Measurements from ENCODE around the gene TTC39B.

DNA sequence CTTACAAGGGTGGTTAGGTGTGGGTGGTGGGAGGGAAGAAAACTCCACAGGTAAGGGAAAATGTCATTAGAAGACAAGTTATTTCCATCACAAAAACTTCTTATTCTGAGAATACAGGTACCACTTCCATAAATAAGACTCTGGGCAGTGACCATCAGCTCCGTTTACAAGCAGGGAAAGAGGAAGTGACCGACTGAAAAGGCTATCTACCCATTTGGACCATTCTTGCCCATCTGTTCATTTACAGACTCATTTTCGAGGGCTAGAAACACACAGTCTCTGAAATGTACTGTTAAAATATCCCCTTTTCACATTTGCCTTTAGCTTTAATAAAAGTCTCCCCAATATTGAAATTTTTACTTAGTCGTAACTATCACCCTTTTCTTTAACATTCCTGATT is 79.5 kb downstream of the TTC39B start:
- TF ChIP-seq POLR2AphosphoS5 (IDR thresholded peaks at IDR 0.05; ENCODE audit: borderline replicate concordance, low read depth, low read length) (no peak), EZH2 (IDR thresholded peaks at IDR 0.05) (no peak), FOXP2 (optimal IDR thresholded peaks at IDR 0.05; ENCODE audit: control extremely low read depth, extremely low read length, insufficient read depth) (no peak)
